NCI-H146 (cell line): ENCODE results near the gene TMEM151B.

Experiments
- DNase-seq: peaks from one replicate; lab custom pipeline; 2025; lab: John Stamatoyannopoulos, UW

The TMEM151B gene

GRCh38 chr6:44232676-44233566, 37.3 kb upstream of the TMEM151B start:
- no peak for DNase-seq

GRCh38 chr6:44233567-44234100, 36.6 kb upstream of the TMEM151B start:
- DNase-seq: no peak

- DNase-seq: peak; percentile 43
Measured at GRCh38 chr6:44234101-44235025, 35.9 kb upstream of the TMEM151B start.

- no peak for DNase-seq
Measured at GRCh38 chr6:44235269-44235668, 35.0 kb upstream of the TMEM151B start.

- no peak for DNase-seq
Measured at GRCh38 chr6:44235891-44236516, 34.2 kb upstream of the TMEM151B start.

GRCh38 chr6:44237021-44237812, 33.0 kb upstream of the TMEM151B start:
- peak; percentile 98 for DNase-seq

- peak; percentile 89 for DNase-seq
Measured at GRCh38 chr6:44237813-44238433, 32.3 kb upstream of the TMEM151B start.

- DNase-seq: no peak
Measured at GRCh38 chr6:44238687-44239350, 31.4 kb upstream of the TMEM151B start.

GRCh38 chr6:44243345-44243744, 26.9 kb upstream of the TMEM151B start:
- DNase-seq: no peak

- DNase-seq: no peak
Measured at GRCh38 chr6:44245391-44245911, 24.8 kb upstream of the TMEM151B start.

- DNase-seq: peak; percentile 95
Measured at GRCh38 chr6:44245912-44246662, 24.2 kb upstream of the TMEM151B start.

GRCh38 chr6:44246663-44247337, 23.4 kb upstream of the TMEM151B start, which contains the start of gene HSP90AB1:
Gene HSP90AB1, plus strand, starts transcription at chr6:44247101. Its CDS starts 1,529 bp downstream, at chr6:44248630.
- peak; percentile 100 for DNase-seq

- peak; percentile 70 for DNase-seq
Measured at GRCh38 chr6:44247338-44248302, 22.6 kb upstream of the TMEM151B start.

- no peak for DNase-seq
Measured at GRCh38 chr6:44248579-44248978, 21.7 kb upstream of the TMEM151B start.

GRCh38 chr6:44249082-44249748, 21.0 kb upstream of the TMEM151B start:
- DNase-seq: no peak

GRCh38 chr6:44250067-44250717, 20.1 kb upstream of the TMEM151B start:
- DNase-seq: no peak
